Endothelial cell (in vitro differentiated cells): ENCODE data around the gene CHM. TPM values are rescaled to one million over a fixed set of nuclear protein-coding genes. Genes with fewer than 3 reads are reported as not detected.
"Not testable (repeated sequence)": the region's sequence is repeated elsewhere in the genome, so short reads cannot be mapped to it uniquely, and the experiment has no call there.

Experiments used
- DNase-seq: peaks from one replicate; pipeline ENCODE4 v3.0.0; 2021; ENCODE audit warnings: low spot score
- H3K27ac Mint-ChIP-seq: one replicate; pipeline ENCODE4 v1.8.0; 2021; ENCODE audit warnings: mixed read lengths, inconsistent platforms; ENCODE audit not compliant: unreplicated experiment
- H3K27me3 Mint-ChIP-seq: one replicate; pipeline ENCODE4 v1.8.0; 2021; ENCODE audit warnings: mild to moderate bottlenecking, moderate library complexity, mixed read lengths, inconsistent platforms; ENCODE audit not compliant: unreplicated experiment
- H3K36me3 Mint-ChIP-seq: one replicate; pipeline ENCODE4 v1.8.0; 2021; ENCODE audit warnings: mild to moderate bottlenecking, low read depth, mixed read lengths, inconsistent platforms; ENCODE audit not compliant: unreplicated experiment
- H3K4me1 Mint-ChIP-seq: one replicate; pipeline ENCODE4 v1.8.0; 2021; ENCODE audit warnings: mild to moderate bottlenecking, mixed read lengths, inconsistent platforms; ENCODE audit not compliant: unreplicated experiment
- H3K4me3 Mint-ChIP-seq: one replicate; pipeline ENCODE4 v1.8.0; 2021; ENCODE audit warnings: mild to moderate bottlenecking, mixed read lengths, inconsistent platforms; ENCODE audit not compliant: unreplicated experiment
- H3K9me3 Mint-ChIP-seq: one replicate; pipeline ENCODE4 v1.8.0; 2021; ENCODE audit warnings: mixed read lengths, inconsistent platforms; ENCODE audit not compliant: unreplicated experiment
- total RNA-seq: library from RNA; stranded (reverse); fragmentation: NEBNext Ultra II Directional; extraction: Animal tissue kit (Norgen Biotek cat#: 25700); gene quantifications from one replicate; pipeline ENCODE4 v1.2.1, GENCODE V29; 2021; ENCODE audit not compliant: unreplicated experiment
- TF ChIP-seq, protein P1 (sequence below): fragments of 200-600 bp; sonication (generic); IDR thresholded peaks from one replicate; pipeline ENCODE4 v1.5.0; 2021; ENCODE audit warnings: antibody characterized with exemption; ENCODE audit not compliant: unreplicated experiment

The CHM gene
- total RNA-seq, 1 donor from 2014 or later, result 18.1 TPM

DNA sequence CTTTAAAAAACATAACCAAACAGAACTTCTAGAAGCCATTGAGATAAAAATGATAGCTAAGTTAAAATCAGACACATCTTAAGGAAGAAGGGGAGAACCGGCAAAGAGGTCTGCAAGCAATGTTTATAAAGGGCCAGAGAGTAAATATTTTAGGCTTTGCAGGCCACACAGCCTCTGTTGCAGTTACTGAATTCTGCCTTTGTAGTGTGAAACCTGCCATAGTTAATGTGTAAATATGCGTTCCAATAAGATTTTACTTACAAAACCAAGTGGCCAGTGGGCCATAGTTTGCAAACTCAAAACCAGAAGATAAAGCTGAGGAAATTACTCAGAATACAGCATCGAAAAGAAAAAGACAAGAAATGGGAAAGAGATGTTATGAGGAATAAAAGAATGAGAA is 33.6 kb downstream of the CHM start:
- no peak for DNase-seq
- TF ChIP-seq, protein P1, sequence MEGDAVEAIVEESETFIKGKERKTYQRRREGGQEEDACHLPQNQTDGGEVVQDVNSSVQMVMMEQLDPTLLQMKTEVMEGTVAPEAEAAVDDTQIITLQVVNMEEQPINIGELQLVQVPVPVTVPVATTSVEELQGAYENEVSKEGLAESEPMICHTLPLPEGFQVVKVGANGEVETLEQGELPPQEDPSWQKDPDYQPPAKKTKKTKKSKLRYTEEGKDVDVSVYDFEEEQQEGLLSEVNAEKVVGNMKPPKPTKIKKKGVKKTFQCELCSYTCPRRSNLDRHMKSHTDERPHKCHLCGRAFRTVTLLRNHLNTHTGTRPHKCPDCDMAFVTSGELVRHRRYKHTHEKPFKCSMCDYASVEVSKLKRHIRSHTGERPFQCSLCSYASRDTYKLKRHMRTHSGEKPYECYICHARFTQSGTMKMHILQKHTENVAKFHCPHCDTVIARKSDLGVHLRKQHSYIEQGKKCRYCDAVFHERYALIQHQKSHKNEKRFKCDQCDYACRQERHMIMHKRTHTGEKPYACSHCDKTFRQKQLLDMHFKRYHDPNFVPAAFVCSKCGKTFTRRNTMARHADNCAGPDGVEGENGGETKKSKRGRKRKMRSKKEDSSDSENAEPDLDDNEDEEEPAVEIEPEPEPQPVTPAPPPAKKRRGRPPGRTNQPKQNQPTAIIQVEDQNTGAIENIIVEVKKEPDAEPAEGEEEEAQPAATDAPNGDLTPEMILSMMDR, result no peak
- Mint-ChIP-seq H3K27me3 (no peaks in the 10 kb centered on the region), H3K4me1 (peaks cover 3% of the 10 kb centered on the region), H3K9me3 (no peaks in the 10 kb centered on the region), H3K27ac (no peak overlapping the region), H3K36me3 (peaks cover 4% of the 10 kb centered on the region), H3K4me3 (no peak overlapping the region)

DNA sequence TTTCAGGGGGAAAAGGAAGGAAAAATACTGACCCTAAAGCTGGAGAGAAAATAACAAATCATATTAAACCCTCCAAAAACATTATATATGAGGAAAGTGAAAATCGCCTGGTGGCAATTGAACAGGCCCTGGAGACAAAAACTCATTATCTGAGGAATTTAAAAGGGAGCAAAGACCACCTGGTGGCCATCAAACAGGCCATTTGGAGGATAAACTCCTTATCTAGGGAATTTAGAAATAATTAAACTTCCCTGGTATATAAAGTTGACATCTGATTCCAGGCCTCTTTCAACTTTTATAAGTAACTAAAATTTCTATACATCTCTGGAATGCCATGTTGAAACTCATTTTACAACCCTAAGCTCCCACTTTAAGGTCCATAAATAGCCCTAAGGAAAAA is 35.2 kb downstream of the CHM start:
- no peaks in the 10 kb centered on the region for H3K9me3 Mint-ChIP-seq
- no peaks in the 10 kb centered on the region for H3K27me3 Mint-ChIP-seq
- no peak for DNase-seq
- peaks cover 7% of the 10 kb centered on the region for H3K36me3 Mint-ChIP-seq
- peaks cover 3% of the 10 kb centered on the region for H3K4me1 Mint-ChIP-seq
- H3K4me3 Mint-ChIP-seq, result no peak overlapping the region
- H3K27ac Mint-ChIP-seq, result no peak overlapping the region
- TF ChIP-seq, protein P1, result no peak

DNA sequence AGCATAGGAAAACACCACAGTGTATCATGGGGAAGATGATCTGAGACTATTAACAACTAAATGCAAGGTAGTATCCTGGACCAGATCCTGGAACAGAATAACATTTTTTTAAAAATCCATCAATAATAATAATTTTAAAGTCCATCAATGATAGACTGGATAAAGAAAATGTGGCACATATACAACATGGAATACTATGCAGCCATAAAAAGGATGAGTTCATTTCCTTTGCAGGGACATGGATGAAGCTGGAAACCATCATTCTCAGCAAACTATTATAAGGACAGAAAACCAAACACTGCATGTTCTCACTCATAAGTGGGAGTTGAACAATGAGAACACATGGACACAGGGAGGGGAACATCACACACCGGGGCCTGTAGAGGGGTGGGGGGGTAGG is 37.6 kb downstream of the CHM start:
- not testable (repeated sequence) for H3K4me3 Mint-ChIP-seq, H3K9me3 Mint-ChIP-seq, H3K27me3 Mint-ChIP-seq, DNase-seq, H3K36me3 Mint-ChIP-seq, H3K4me1 Mint-ChIP-seq, H3K27ac Mint-ChIP-seq

DNA sequence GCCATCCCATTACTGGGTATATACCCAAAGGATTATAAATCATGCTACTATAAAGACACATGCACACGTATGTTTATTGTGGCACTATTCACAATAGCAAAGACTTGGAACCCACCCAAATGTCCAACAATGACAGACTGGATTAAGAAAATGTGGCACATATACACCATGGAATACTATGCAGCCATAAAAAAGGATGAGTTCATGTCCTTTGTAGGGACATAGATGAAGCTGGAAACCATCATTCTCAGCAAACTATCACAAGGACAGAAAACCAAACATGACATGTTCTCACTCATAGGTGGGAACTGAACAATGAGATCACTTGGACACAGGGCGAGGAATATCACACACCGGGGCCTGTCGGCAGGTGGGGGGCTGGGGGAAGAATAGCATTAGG is 39.5 kb downstream of the CHM start:
- H3K36me3 Mint-ChIP-seq, H3K4me1 Mint-ChIP-seq, H3K27me3 Mint-ChIP-seq, H3K27ac Mint-ChIP-seq, DNase-seq, H3K9me3 Mint-ChIP-seq, H3K4me3 Mint-ChIP-seq: not testable (repeated sequence)

DNA sequence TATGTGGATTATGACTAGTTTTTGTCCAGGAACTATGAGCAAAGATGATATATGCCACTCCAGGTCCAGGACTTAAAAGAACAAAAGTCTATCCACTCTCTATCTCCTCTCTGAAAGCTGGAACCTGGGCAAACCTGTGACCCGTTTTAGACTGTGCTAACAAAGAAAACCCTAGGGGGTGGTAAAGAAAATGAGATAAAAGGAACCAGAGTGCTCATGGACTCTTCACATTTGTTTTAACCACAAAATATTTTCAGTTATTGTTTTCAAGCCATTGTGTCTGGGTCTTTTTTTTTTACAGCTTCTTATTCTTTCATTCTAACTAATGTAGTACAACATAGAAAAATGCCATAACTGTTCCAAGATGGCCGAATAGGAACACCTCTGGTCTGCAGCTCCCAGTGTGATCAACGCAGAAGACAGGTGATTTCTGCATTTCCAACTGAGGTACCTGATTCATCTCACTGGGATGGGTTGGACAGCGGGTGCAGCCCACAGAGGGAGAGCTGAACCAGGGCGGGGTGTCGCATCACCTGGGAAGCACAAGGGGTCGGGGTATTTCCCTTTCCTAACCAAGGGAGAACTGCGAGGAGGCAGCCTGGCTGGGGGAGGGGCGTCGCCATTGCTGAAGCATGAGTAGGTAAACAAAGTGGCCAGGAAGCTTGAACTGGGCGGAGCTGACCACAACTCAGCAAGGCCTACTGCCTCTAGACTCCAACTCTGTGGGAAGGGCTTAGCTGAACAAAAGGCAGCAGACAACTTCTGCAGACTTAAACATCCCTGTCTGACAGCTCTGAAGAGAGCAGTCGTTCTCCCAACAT is 45.1 kb downstream of the CHM start:
- peaks cover 4% of the 10 kb centered on the region for H3K36me3 Mint-ChIP-seq
- no peaks in the 10 kb centered on the region for H3K27me3 Mint-ChIP-seq
- no peaks in the 10 kb centered on the region for H3K4me1 Mint-ChIP-seq
- peak; percentile 17 for DNase-seq
- H3K9me3 Mint-ChIP-seq, result no peaks in the 10 kb centered on the region
- H3K27ac Mint-ChIP-seq, result peak overlapping the region; percentile 24
- H3K4me3 Mint-ChIP-seq, result no peak overlapping the region
- TF ChIP-seq, protein P1, result no peak

DNA sequence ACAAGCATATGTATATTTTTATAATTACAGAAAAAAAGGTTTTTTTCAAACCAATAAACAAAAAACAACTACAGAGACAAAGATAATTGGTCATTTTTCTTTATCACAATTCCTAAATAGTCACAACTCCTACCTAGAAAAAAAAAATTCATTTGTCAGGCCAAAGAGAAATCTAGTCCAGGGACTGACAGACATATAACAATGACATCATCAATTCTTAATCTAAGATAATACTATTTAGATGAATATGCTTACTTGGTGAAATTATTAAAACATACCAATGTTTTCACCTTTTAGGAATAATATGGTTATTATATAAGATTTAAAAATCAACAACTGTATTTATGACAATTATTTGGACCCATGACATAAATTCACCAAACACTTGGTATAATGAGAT is 48.4 kb downstream of the CHM start:
- Mint-ChIP-seq H3K9me3 (no peaks in the 10 kb centered on the region), H3K36me3 (no peaks in the 10 kb centered on the region), H3K4me3 (no peak overlapping the region), H3K27ac (no peak overlapping the region), H3K4me1 (peaks cover 4% of the 10 kb centered on the region), H3K27me3 (no peaks in the 10 kb centered on the region)
- TF ChIP-seq, protein P1, result no peak
- no peak for DNase-seq
